NCI-H510A treated with DMSO at 0.1 percent for 48 hours (cell line): ENCODE measurements around the gene TRMT61A.

Source experiments
- DNase-seq: peaks from one replicate; lab custom pipeline; 2025; lab: John Stamatoyannopoulos, UW

The TRMT61A gene

GRCh38 chr14:103528587-103529382, at the start of gene TRMT61A:
TSS of gene TRMT61A (plus strand) at chr14:103529196. CDS start at chr14:103529979, 783 bp downstream.
- DNase-seq, result peak; percentile 81

- DNase-seq, result no peak
Observed at GRCh38 chr14:103480595-103480994, 48.4 kb upstream of the TRMT61A start.

GRCh38 chr14:103483600-103483999, 45.4 kb upstream of the TRMT61A start:
- DNase-seq, result no peak

- DNase-seq, result no peak
Observed at GRCh38 chr14:103485504-103485903, 43.5 kb upstream of the TRMT61A start.

GRCh38 chr14:103488071-103488470, 40.9 kb upstream of the TRMT61A start:
- DNase-seq, result no peak

- no peak for DNase-seq
Observed at GRCh38 chr14:103488960-103489359, 40.0 kb upstream of the TRMT61A start.

- no peak for DNase-seq
Observed at GRCh38 chr14:103489621-103490020, 39.4 kb upstream of the TRMT61A start.

- DNase-seq, result no peak
Observed at GRCh38 chr14:103491691-103492090, 37.3 kb upstream of the TRMT61A start.

- no peak for DNase-seq
Observed at GRCh38 chr14:103492156-103492925, 36.7 kb upstream of the TRMT61A start.

GRCh38 chr14:103495854-103496253, 33.1 kb upstream of the TRMT61A start:
- DNase-seq, result no peak

GRCh38 chr14:103496776-103497175, 32.2 kb upstream of the TRMT61A start:
- DNase-seq, result no peak

GRCh38 chr14:103499709-103500108, 29.3 kb upstream of the TRMT61A start:
- DNase-seq, result no peak

- peak; percentile 81 for DNase-seq
Observed at GRCh38 chr14:103500148-103500990, 28.6 kb upstream of the TRMT61A start.

- DNase-seq, result no peak
Observed at GRCh38 chr14:103501041-103501870, 27.7 kb upstream of the TRMT61A start.

GRCh38 chr14:103501921-103502669, 26.9 kb upstream of the TRMT61A start:
- no peak for DNase-seq

GRCh38 chr14:103502877-103503276, 26.1 kb upstream of the TRMT61A start:
- DNase-seq, result no peak

- DNase-seq, result no peak
Observed at GRCh38 chr14:103503296-103503695, 25.7 kb upstream of the TRMT61A start.

- DNase-seq, result no peak
Observed at GRCh38 chr14:103504991-103505565, 23.9 kb upstream of the TRMT61A start.

- no peak for DNase-seq
Observed at GRCh38 chr14:103507751-103508150, 21.2 kb upstream of the TRMT61A start.
